ENCODE results near the gene ARMC9. TPM values are rescaled to one million over a fixed set of nuclear protein-coding genes. Genes with fewer than 3 reads are reported as not detected.

Gene ARMC9
- total and polyA plus RNA-seq, 2 of the 13 experiments (the other 11 are each of a cell fraction or from before 2014, with no cell fraction given): 9.1 to 12.8 TPM

DNA sequence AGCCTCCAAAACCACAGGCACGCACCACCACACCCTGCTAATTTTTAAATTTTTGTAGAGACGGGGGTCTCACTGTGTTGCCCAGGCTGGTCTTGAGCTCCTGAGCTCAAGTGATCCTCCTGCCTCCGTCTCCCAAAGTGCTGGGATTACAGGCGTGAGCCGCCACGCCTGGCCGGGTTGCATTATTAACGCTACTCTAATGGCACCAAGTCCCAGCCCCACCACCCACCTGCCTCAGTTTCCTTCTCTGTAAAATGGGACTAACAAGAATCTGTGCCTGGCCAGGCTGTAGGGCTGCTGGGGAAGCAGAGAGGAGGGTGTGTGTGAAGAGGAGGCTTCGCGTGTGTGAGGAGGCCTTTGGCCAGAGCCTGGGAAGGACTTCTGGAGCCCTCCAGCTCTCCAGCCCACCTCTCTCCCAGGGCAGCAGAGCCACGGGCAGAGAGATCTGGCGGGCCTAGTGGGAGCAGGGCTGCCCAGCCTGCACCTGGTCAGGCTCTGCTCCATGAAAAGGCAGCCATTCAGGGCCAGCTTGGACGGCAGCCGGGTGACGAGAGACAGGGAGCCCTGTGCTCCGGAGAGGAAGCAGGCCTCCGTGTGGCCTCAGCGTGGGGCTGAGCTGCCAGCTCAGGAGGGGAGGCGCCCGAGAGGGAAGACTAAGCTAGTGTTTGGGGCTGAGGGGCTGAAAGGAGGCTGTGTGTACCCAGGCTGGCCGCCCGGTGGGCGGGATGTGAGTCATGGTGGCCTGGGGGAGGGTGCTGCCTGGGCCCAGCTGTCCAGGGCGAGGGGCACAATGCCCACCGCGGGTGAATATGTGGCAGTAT is 189.7 kb downstream of the ARMC9 start (continued):
- TF ChIP-seq, protein P1, sequence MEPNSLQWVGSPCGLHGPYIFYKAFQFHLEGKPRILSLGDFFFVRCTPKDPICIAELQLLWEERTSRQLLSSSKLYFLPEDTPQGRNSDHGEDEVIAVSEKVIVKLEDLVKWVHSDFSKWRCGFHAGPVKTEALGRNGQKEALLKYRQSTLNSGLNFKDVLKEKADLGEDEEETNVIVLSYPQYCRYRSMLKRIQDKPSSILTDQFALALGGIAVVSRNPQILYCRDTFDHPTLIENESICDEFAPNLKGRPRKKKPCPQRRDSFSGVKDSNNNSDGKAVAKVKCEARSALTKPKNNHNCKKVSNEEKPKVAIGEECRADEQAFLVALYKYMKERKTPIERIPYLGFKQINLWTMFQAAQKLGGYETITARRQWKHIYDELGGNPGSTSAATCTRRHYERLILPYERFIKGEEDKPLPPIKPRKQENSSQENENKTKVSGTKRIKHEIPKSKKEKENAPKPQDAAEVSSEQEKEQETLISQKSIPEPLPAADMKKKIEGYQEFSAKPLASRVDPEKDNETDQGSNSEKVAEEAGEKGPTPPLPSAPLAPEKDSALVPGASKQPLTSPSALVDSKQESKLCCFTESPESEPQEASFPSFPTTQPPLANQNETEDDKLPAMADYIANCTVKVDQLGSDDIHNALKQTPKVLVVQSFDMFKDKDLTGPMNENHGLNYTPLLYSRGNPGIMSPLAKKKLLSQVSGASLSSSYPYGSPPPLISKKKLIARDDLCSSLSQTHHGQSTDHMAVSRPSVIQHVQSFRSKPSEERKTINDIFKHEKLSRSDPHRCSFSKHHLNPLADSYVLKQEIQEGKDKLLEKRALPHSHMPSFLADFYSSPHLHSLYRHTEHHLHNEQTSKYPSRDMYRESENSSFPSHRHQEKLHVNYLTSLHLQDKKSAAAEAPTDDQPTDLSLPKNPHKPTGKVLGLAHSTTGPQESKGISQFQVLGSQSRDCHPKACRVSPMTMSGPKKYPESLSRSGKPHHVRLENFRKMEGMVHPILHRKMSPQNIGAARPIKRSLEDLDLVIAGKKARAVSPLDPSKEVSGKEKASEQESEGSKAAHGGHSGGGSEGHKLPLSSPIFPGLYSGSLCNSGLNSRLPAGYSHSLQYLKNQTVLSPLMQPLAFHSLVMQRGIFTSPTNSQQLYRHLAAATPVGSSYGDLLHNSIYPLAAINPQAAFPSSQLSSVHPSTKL (CRISPR knock-in tag; IDR thresholded peaks at IDR 0.05): peak; percentile 45; the same call in 1 of the 2 replicates
- TF ChIP-seq ZNF768 (CRISPR knock-in tag; IDR thresholded peaks at IDR 0.05): peak; percentile 64; the same call in 1 of the 2 replicates
- TF ChIP-seq RARA (CRISPR knock-in tag; IDR thresholded peaks at IDR 0.05): no peak
- no peak for TF ChIP-seq IKZF4 (CRISPR knock-in tag; IDR thresholded peaks at IDR 0.05; ENCODE audit: borderline replicate concordance, low read depth, not compliant biosample characterization)
- 0 out of 2 replicates have a peak, but pooled peaks have one; percentile 62 for TF ChIP-seq ZNF616 (CRISPR knock-in tag; IDR thresholded peaks at IDR 0.05; ENCODE audit: low read depth)
- TF ChIP-seq ZNF121 (CRISPR knock-in tag; IDR thresholded peaks at IDR 0.05): peak; percentile 69
- 0 out of 2 replicates have a peak, but pooled peaks have one; percentile 47 for TF ChIP-seq ESRRA (CRISPR knock-in tag; IDR thresholded peaks at IDR 0.05; ENCODE audit: low read depth)
- TF ChIP-seq POLR2A (IDR thresholded peaks at IDR 0.05; ENCODE audit: insufficient read depth in 1 of 2, low read depth in 2 of 2, low read length in 2 of 2): peak in 1 of 2 experiments; percentile 63; a peak in 2 of 4 replicates
- TF ChIP-seq MEIS1 (CRISPR knock-in tag; IDR thresholded peaks at IDR 0.05; ENCODE audit: borderline replicate concordance): peak; percentile 59; the same call in 1 of the 2 replicates
- no peak for TF ChIP-seq ZFP62 (CRISPR knock-in tag; IDR thresholded peaks at IDR 0.05)
- TF ChIP-seq ZNF891 (CRISPR knock-in tag; IDR thresholded peaks at IDR 0.05): no peak
- peak; percentile 91; the same call in 1 of the 2 replicates for TF ChIP-seq HIC2 (CRISPR knock-in tag; IDR thresholded peaks at IDR 0.05; ENCODE audit: low read depth)
- TF ChIP-seq SAP130 (CRISPR knock-in tag; IDR thresholded peaks at IDR 0.05; ENCODE audit: low read depth): peak; percentile 43
- TF ChIP-seq, protein P2, sequence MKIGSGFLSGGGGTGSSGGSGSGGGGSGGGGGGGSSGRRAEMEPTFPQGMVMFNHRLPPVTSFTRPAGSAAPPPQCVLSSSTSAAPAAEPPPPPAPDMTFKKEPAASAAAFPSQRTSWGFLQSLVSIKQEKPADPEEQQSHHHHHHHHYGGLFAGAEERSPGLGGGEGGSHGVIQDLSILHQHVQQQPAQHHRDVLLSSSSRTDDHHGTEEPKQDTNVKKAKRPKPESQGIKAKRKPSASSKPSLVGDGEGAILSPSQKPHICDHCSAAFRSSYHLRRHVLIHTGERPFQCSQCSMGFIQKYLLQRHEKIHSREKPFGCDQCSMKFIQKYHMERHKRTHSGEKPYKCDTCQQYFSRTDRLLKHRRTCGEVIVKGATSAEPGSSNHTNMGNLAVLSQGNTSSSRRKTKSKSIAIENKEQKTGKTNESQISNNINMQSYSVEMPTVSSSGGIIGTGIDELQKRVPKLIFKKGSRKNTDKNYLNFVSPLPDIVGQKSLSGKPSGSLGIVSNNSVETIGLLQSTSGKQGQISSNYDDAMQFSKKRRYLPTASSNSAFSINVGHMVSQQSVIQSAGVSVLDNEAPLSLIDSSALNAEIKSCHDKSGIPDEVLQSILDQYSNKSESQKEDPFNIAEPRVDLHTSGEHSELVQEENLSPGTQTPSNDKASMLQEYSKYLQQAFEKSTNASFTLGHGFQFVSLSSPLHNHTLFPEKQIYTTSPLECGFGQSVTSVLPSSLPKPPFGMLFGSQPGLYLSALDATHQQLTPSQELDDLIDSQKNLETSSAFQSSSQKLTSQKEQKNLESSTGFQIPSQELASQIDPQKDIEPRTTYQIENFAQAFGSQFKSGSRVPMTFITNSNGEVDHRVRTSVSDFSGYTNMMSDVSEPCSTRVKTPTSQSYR (CRISPR knock-in tag; IDR thresholded peaks at IDR 0.05; ENCODE audit: borderline replicate concordance): peak; percentile 49; the same call in 1 of the 2 replicates
- TF ChIP-seq PRDM4 (CRISPR knock-in tag; IDR thresholded peaks at IDR 0.05; ENCODE audit: borderline replicate concordance): no peak
- TF ChIP-seq CAMTA2 (CRISPR knock-in tag; IDR thresholded peaks at IDR 0.05; ENCODE audit: borderline replicate concordance): 0 out of 2 replicates have a peak, but pooled peaks have one; percentile 83
- TF ChIP-seq STAG1 (CRISPR knock-in tag; IDR thresholded peaks at IDR 0.05): peak; percentile 24; the same call in 1 of the 2 replicates

All from HepG2 (cell line).